HG02623 (cell line): ENCODE data around the gene TTC34.

Experiments used
- ATAC-seq: cut with Tn5 transposase; IDR thresholded peaks from one replicate; pipeline ENCODE4 v1.9.1; 2021; ENCODE audit warnings: moderate library complexity; ENCODE audit not compliant: unreplicated experiment

Gene TTC34

DNA sequence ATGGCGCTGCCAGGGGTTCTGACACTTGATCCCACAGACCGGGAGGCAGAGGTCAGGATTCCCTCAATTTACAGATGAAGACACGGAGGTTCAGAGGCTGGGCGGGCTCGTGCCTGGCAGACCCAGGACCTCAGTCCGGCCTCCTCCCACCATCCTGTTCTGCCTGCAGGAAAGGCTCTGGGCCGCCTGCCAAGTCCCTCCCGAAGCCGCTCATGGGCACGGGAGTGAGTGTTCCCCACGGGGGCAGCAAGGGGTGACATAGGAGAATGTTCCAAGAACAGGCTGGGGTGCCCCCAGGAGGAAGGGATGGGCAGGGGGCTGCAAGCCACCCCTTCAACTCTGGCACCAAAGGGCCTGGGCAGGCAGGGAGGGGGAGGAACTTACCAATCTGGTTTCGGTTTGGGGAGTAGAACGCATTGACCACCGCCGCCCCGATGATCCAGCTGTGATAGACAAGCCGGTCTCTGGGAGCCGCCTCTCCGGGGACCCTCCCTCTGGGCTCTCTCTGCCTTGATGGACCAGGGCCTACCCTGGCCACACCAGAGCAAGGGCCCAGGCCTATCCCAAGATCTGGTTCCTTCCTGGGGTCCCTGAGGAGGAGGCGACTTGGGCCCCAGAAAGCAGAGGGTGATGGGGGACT, 207.4 kb downstream of the TTC34 start:
- ATAC-seq: no peak

DNA sequence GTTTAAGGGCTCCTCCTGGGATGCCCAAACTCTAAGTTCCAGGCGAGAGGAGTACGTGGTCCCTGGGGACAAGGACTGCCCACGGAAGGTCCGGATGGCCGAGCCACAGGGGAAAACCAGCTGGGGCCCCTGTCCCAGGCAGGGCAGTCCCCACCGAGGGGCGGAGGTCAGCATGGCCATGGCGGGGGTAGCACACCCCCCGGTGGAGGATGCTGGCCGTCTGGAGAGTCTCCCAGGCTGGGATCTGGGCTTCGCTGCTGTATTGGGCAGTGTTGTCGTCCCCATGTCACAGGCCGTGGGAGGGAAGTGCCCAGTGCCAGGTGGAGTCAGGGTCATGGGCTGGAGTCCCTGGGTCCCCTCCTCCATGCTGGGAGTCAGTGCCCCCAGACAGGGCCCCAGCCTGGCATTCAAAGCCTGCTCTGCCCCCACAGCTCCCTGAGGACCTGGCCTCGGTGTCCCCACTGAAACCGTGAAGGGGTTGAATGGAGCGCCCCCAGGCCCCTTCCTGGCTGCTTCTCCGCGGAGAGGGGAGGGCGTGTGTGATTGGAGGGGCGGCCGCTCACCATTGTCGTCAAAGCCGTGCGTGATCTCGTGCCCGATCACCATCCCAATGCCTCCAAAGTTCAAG, 208.1 kb downstream of the TTC34 start:
- no peak for ATAC-seq

DNA sequence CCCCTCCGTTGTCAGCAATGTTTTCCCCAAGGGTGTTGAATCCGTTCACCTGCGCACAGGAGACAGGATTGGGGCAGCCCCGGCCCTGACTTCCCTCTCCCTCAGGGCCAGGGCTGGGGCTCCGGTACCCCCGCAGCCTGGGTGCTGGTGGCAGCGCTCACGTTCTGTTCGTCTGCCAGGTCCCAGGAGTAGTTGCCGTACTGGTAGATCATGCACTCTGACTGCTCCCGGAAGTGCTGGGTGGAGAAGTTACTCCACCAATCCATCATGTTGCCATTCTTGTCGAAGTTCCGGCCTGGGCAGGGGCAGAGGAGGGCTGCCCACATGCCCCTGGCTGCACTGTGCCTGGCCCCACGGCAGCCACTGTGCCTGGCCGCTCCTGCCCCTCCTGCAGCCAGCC, 208.8 kb downstream of the TTC34 start:
- no peak for ATAC-seq

DNA sequence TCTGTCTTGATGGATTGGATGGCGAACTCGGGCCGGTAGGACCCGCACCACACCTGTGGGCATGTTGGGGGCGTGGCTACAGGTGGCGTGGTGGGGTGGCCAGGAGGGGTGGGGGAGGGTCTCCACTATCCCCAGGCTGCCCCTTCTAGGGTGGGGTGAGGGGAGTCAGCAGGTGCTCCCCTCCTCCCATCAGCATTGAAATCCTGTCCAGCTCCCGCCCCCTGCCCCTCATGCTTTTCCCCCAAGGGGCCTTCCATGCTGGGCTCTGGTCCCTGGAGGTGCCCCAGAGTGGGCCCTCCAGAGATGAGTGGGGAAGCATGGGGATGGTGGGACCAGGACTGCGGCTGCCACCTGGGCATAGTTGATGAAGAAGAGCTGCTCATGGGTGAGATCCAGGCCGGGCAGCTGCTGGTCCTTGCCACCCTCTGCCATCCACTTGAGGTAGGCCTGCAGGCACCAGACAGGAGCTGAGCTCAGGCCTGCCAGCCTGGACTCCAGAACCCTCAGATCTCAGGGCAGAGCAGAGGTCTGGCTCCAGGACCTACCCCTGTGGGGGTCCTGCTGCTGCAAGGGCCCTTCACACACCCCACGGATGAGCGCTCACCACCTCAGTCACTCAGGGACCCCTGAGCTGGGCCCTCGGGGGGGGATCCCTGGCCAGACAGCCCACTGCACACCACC, 209.8 kb downstream of the TTC34 start:
- ATAC-seq: no peak

DNA sequence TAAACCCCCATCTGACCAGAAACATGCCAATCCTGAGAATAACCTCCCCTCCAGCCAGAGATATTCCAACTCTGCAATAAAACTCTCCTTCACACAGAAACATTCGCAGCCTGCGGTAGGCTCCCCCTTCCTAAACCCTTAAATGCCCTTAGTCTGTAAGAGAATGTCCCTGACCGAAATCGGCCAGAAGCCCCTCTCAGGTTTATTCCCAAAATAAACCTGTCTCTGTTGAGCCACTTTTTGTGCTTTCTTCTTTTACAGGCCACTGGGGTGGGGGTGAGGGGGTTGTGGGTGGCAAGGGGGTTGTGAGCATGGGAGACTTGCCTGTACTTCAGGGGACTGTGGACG, 210.3 kb downstream of the TTC34 start:
- ATAC-seq: no peak

DNA sequence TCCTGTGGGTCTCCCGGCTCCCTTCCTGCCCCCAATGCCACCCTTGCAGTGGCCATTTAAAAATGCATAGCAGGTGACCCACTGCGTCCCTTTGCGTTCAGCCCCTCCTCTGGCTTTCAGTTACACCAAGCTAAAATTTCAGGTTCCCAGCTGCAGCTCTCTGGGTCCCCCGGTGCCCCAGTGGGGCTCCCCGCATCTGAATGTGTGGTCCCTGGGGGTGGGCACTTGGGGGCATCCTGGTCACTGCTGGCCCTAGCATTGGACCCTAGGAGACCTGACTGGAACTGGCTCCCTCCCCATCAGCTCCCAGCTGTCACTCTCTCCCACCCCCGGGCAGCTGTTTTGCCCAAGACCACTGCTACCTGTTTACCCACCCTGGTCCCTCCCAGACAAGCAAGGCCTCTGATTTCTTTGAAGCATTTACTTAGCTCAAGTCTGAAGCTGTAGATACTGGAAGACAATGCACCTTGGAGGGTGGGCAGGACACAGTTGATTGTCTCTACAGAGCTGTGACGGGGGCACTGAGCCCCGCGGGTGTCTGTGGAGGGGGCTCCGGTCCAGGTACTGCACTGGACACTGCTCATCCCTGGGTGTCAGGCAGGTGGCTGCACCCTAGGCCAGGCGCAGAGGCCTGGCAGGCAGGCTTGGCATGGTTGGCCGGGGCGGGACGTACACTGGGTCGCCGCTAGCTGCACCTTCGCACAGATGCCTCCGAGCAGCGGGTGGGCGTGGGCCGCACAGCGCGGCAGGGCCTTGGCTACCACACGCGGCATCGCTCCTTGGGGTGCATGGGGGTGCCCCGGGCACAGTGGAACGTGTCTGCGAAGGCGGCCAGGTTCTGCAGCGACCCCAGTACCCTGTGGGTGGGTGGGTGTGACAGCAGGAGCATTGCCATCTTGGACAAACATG, 211.0 kb downstream of the TTC34 start:
- ATAC-seq: no peak

DNA sequence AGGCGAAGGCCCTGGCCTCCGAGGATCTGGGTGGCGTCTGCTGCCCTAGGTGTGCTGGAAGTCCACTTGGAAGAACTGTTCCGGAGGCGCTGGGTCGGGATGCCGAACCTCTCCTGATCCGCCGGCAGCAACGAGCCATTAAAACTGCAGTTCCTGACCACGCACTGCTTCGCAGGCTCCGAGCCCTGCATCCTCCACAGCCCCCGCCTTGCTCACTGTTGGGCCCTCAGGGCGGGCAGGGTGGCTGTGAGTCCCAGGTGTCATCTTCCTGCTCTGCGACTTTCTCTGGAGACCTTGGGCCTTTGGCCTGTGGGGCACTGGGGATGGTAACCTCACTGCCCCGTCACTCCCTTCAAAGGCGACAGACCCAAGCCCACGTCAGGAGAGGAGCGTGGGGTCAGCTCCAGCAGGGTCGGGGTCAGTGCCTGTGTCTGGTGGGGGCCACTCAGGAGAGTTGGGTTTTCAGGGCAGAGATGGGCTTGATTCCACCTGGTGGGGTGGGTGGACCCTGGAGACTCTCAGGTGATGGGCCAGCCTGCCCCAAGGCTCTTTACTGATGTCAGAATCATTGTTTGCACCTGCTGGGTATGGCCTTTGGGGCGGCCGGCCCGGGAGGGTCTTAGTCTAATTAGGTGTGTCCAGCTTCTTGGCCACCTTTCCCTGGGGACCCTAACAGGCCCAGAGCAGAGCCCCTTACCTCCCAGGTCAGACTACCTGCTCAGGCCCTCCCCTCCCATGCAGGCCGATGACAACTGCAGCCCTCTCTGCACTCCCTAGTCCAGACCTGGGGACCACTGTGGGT, 211.9 kb downstream of the TTC34 start:
- no peak for ATAC-seq

DNA sequence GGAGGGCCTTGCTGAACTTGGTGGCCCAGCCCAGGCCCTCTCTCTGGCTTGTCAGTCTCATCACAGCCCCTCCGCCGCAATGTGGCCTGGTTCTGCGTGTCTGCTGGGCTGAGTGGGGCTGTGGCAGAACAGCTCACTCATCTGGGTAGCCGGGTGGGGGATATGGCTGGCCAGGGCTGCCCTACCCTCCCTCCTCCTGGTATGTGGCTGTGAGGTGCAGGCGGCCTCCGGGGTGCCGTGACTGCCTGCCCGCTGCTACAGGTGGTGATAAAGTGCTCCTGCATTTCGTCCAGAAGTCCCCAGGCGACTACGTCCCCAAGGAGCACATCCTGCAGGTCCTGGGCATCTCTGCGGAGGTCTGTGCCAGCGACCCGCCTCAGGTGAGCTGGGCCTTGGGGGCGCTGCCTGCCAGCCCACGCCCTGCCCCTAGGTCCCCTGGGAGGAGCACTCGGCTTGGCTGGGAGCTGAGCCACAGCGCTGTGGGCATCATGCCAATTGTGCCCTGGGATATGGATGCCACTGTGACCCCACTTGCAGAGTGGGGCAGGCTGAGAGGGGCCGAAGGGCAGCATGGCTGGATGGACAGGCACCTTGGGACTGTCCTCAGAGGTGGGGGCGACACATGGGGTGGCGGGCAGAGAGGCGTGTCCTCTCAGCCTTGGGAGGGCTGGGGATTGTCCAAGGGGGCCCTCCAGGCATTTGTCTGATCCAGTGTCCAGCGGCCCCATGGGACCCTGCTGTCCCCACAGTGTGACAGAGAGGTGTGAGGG, 212.6 kb downstream of the TTC34 start:
- ATAC-seq: no peak

DNA sequence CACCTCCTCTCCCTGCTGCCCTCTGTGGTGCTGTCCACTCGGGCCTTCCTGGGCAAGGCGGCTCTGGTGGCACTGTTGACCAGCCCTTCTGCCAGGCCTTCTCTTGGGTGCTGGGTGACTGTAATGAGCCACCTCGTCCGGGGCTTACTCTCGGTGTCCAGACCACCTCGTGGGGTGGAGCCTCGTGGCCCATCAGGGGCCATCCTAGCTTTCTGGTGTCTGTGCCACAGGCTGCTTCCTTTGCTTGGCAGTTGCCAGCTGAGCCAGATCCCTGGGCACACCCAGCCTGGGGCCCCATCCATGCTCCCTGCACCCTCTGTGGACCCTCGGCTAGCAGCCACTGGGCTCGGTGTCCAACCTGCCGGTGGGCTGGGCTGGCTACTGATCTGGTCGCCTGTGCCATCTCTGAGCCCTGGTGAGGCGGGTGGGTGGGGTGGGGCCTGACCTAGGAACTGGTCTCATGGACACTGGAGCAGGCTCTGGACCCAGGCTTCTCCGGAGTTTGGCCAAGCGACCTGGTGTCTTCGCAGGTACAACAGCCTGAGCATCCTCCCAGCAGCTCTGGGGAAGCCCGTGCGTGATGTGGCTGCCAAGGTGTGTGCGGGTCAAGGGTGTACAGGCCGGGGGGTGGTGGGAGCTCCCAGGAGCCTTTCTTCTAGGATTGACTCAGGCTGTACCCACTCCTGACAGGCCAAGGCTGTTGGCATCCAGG, 213.5 kb downstream of the TTC34 start:
- ATAC-seq: no peak

DNA sequence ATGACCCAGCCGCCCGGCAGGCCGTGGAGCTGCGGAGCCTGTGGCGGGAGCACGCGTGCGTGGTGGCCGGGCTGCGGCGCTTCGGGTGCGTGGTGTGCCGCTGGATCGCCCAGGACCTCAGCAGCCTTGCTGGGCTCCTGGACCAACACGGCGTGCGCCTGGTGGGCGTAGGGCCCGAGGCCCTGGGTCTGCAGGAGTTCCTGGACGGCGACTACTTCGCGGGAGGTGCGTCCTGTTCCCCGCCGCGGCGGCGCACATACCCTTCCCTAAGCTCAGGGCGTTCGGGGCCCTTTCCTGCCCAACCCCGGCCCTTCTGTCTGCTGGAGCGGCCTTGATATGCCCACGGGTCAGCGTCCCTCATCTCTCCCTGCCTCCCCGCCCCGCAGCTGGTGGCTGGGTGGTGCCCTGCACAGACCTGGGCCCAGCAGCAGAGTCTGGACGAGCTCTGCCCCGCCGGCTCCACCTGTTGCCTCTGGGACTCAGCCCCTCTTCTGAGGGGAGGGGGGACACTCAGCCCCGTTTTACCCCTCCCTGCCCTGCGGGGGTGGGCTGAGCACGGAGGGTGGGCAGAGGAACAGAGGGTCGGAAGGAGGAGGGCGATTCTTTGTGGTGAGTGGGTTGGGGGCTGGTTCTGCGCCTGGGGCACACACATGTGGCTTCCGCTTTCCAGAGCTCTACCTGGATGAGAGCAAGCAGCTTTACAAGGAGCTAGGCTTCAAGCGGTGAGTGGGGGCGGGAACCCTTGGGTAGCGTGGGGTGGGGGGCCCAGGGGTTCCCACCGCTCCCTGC, 214.2 kb downstream of the TTC34 start:
- no peak for ATAC-seq

DNA sequence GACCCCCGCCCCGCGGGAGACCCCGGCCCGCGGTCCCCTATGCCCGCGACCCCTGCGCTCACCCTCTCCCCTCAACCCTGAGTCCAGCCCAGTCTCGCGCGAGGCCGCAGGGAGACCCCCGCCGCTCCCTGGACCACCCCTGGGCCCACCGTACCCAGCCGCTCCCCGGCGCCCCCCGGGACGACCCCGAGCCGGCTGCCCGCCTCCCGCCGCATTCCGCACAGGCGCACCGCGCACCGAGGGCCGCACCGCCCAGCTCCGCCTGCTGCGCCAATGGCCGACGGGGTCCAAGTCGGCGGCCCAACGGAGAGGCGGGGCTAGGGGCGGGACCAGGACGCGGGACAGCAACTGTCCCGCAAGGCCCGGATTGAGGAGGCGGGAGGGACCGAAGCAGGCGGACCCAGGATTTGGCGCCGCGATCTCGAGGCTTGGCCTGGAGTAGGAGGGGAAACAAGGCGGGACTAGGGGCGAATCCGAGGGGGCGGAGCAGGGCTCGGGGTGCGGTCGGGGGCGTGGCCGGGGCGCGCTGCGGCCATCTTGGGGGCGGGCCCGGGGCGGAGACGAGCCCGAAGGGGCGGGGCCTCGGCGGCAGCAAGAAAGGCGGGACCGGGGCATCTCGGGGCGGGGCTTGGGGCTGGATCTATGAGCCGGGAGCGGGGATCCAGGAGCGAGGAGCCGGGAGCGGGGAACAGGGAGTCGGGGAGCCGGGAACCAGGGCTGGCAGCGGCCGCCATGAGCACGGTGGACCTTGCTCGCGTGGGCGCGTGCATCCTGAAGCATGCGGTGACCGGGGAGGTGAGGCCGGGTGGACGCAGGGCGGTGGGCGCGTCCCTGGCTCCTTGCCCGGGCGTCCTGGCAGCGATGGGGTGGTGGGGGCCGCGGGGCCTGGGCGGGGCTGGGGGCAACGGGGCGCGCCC, 215.1 kb downstream of the TTC34 start, which contains the start of gene PRXL2B:
Gene PRXL2B (plus strand): TSS at position 624 of the 917 bp plus-strand sequence. CDS start 109 bp downstream, at position 733.
- ATAC-seq: peak; percentile 56
